Body of pancreas (tissue), 4 donors: ENCODE results near the gene GSK3B.

Source experiments
- POLR2A ChIP-seq, 3 donors: fragments of 450-650 bp; IDR thresholded peaks; one replicate each; pipeline ENCODE4 v1.6.1; 2016; ENCODE audit warnings: antibody characterized with exemption in 3 of 3, mild to moderate bottlenecking in 2 of 3
- TF ChIP-seq, protein P1 (sequence below), 7 experiments: fragments of 450-650 bp in 4 of 7; fragments of 200-600 bp in 3 of 7; sonication (generic) in 3 of 7; IDR thresholded peaks; one replicate each; pipeline ENCODE4 v1.5.1; 2016 to 2019; ENCODE audit warnings: antibody characterized with exemption in 7 of 7

- TF ChIP-seq, protein P1, sequence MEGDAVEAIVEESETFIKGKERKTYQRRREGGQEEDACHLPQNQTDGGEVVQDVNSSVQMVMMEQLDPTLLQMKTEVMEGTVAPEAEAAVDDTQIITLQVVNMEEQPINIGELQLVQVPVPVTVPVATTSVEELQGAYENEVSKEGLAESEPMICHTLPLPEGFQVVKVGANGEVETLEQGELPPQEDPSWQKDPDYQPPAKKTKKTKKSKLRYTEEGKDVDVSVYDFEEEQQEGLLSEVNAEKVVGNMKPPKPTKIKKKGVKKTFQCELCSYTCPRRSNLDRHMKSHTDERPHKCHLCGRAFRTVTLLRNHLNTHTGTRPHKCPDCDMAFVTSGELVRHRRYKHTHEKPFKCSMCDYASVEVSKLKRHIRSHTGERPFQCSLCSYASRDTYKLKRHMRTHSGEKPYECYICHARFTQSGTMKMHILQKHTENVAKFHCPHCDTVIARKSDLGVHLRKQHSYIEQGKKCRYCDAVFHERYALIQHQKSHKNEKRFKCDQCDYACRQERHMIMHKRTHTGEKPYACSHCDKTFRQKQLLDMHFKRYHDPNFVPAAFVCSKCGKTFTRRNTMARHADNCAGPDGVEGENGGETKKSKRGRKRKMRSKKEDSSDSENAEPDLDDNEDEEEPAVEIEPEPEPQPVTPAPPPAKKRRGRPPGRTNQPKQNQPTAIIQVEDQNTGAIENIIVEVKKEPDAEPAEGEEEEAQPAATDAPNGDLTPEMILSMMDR (IDR thresholded peaks at IDR 0.05): no peak
- no peak for TF ChIP-seq POLR2A (IDR thresholded peaks at IDR 0.05)
Measured at GRCh38 chr3:120102232-120102631, 8.0 kb upstream of the GSK3B start.
